GM21381 (cell line): ENCODE data around the gene BANK1.
"Not testable (repeated sequence)": the region's sequence is repeated elsewhere in the genome, so short reads cannot be mapped to it uniquely, and the experiment has no call there.

Experiments used
- ATAC-seq: cut with Tn5 transposase; IDR thresholded peaks from one replicate; pipeline ENCODE4 v1.9.1; 2021; ENCODE audit warnings: mild to moderate bottlenecking, moderate library complexity; ENCODE audit not compliant: unreplicated experiment

Gene BANK1

GRCh38 chr4:101885574-101885973 lies 95.0 kb downstream of the BANK1 start:
- no peak for ATAC-seq

- no peak for ATAC-seq
Measured at GRCh38 chr4:101886826-101887225, 96.3 kb downstream of the BANK1 start.

GRCh38 chr4:101888472-101888871 lies 97.9 kb downstream of the BANK1 start:
- ATAC-seq: no peak

- ATAC-seq: not testable (repeated sequence)
Measured at GRCh38 chr4:101905527-101905926, 115.0 kb downstream of the BANK1 start.

GRCh38 chr4:101910786-101911373 lies 120.3 kb downstream of the BANK1 start:
- ATAC-seq: no peak

GRCh38 chr4:101911616-101912015 lies 121.1 kb downstream of the BANK1 start:
- no peak for ATAC-seq

- no peak for ATAC-seq
Measured at GRCh38 chr4:101914761-101915160, 124.2 kb downstream of the BANK1 start.

- ATAC-seq: no peak
Measured at GRCh38 chr4:101919373-101919977, 128.9 kb downstream of the BANK1 start.

- ATAC-seq: no peak
Measured at GRCh38 chr4:101921370-101921769, 130.8 kb downstream of the BANK1 start.

GRCh38 chr4:101931619-101932018 lies 141.1 kb downstream of the BANK1 start:
- ATAC-seq: no peak

- no peak for ATAC-seq
Measured at GRCh38 chr4:101933855-101934254, 143.3 kb downstream of the BANK1 start.

- ATAC-seq: no peak
Measured at GRCh38 chr4:101938836-101939235, 148.3 kb downstream of the BANK1 start.

- ATAC-seq: no peak
Measured at GRCh38 chr4:101941816-101942358, 151.4 kb downstream of the BANK1 start.

GRCh38 chr4:101942891-101943290 lies 152.4 kb downstream of the BANK1 start:
- no peak for ATAC-seq

GRCh38 chr4:101944649-101945048 lies 154.1 kb downstream of the BANK1 start:
- ATAC-seq: no peak

- no peak for ATAC-seq
Measured at GRCh38 chr4:101948055-101948454, 157.5 kb downstream of the BANK1 start.

- no peak for ATAC-seq
Measured at GRCh38 chr4:101948951-101949350, 158.4 kb downstream of the BANK1 start.

GRCh38 chr4:101950258-101950979 lies 159.9 kb downstream of the BANK1 start:
- ATAC-seq: no peak

- no peak for ATAC-seq
Measured at GRCh38 chr4:101952985-101953384, 162.5 kb downstream of the BANK1 start.

GRCh38 chr4:101953949-101954348 lies 163.4 kb downstream of the BANK1 start:
- no peak for ATAC-seq

GRCh38 chr4:101954351-101954750 lies 163.8 kb downstream of the BANK1 start:
- no peak for ATAC-seq
